ACC112 (cell line): ENCODE data around the gene UST.
"Not testable (repeated sequence)": the region's sequence is repeated elsewhere in the genome, so short reads cannot be mapped to it uniquely, and the experiment has no call there.

Source experiments
- H2AFZ ChIP-seq: fragments of 200-600 bp; sonication (generic); one replicate; pipeline ENCODE4 v1.6.0; 2017; ENCODE audit warnings: antibody characterized with exemption, low read length; ENCODE audit not compliant: unreplicated experiment
- H3K27ac ChIP-seq: fragments of 200-600 bp; sonication (generic); 2 replicates; pipeline ENCODE4 v1.5.1; 2014; ENCODE audit warnings: low read depth, mild to moderate bottlenecking, antibody characterized with exemption, low read length, moderate library complexity
- H3K27me3 ChIP-seq: fragments of 200-600 bp; sonication (generic); 2 replicates; pipeline ENCODE4 v1.6.1; 2014; ENCODE audit warnings: mild to moderate bottlenecking, antibody characterized with exemption, low read length, moderate library complexity, mixed read lengths; ENCODE audit not compliant: insufficient read depth
- H3K36me3 ChIP-seq: fragments of 200-600 bp; sonication (generic); 2 replicates; pipeline ENCODE4 v1.6.1; 2016; ENCODE audit warnings: mild to moderate bottlenecking, antibody characterized with exemption, low read length, moderate library complexity, mixed read lengths; ENCODE audit not compliant: insufficient read depth
- H3K4me1 ChIP-seq: fragments of 200-600 bp; sonication (generic); one replicate; pipeline ENCODE4 v1.6.1; 2016; ENCODE audit warnings: low read length, mixed read lengths; ENCODE audit not compliant: insufficient read depth, unreplicated experiment, control insufficient read depth
- H3K4me3 ChIP-seq: fragments of 200-600 bp; sonication (generic); 2 replicates; pipeline ENCODE4 v1.5.1; 2014; ENCODE audit warnings: mild to moderate bottlenecking, low read depth, low read length
- H3K79me2 ChIP-seq: fragments of 200-600 bp; sonication (generic); one replicate; pipeline ENCODE4 v1.6.0; 2016; ENCODE audit warnings: low read length; ENCODE audit not compliant: control insufficient read depth, unreplicated experiment, insufficient read depth

The UST gene

DNA sequence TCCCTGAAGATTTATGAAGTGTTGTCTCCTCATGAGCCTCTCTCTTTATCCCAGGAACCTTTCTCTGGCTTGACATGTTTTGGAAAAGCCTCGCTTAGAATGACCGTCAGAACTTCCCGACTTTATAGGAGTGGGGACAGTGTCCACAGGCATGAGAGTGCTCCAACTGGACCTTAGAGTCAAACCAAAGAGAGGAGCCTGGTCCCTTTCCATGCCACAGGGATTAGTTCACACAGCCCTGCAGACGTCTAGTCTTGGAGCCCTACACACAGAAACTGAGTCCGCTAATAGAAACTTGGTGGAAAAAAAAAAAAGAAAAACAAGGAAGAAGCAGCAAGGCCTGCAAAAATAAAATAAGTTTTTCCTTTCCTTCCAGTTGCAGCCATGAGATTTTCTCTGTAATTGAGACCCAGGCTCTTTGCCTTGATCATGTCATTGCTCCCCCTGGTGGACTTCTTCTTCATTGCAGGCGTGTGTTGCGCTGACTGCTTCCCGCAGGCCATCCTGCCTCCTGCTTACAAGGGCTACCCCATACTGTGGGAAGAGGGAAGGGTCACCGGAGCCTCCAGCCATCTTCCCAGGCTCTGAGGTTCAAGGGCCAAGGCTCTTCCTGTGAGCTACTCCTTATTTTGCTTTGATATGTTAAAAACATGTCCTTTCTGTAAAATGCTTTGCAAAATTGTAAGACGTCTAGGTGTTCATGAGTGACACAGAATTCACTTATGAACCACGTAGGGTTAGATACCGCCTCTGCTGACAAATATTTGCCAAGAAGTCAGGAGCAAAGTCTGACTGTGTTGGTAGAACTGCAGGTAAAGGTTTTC, 201.0 kb downstream of the UST start:
- Histone ChIP-seq H3K4me1 (no peaks in the 10 kb centered on the region), H3K36me3 (no peaks in the 10 kb centered on the region), H3K79me2 (no peaks in the 10 kb centered on the region), H3K27ac (no peak overlapping the region), H3K27me3 (no peaks in the 10 kb centered on the region), H2AFZ (no peak overlapping the region), H3K4me3 (no peak overlapping the region)

- Histone ChIP-seq H3K27ac (no peak overlapping the region), H3K79me2 (no peaks in the 10 kb centered on the region), H3K4me1 (no peaks in the 10 kb centered on the region), H3K4me3 (no peak overlapping the region), H3K36me3 (no peaks in the 10 kb centered on the region), H3K27me3 (no peaks in the 10 kb centered on the region), H2AFZ (no peak overlapping the region)
These were observed 204.8 kb downstream of the UST start for GRCh38 chr6:148951662-148952061.

- H3K36me3 ChIP-seq = no peaks in the 10 kb centered on the region
- H3K27ac ChIP-seq = no peak overlapping the region
- no peaks in the 10 kb centered on the region for H3K27me3 ChIP-seq
These were observed 205.6 kb downstream of the UST start for GRCh38 chr6:148952147-148953035.

GRCh38 chr6:148954461-148954860, 207.6 kb downstream of the UST start:
- Histone ChIP-seq H3K27me3 (no peaks in the 10 kb centered on the region), H2AFZ (no peak overlapping the region), H3K36me3 (no peaks in the 10 kb centered on the region), H3K4me3 (no peak overlapping the region), H3K79me2 (no peaks in the 10 kb centered on the region), H3K4me1 (no peaks in the 10 kb centered on the region), H3K27ac (no peak overlapping the region)

More at GRCh38 chr6:148952147-148953035, 205.6 kb downstream of the UST start:
- Histone ChIP-seq H3K79me2 (no peaks in the 10 kb centered on the region), H2AFZ (no peak overlapping the region), H3K4me3 (no peak overlapping the region), H3K4me1 (no peaks in the 10 kb centered on the region)

DNA sequence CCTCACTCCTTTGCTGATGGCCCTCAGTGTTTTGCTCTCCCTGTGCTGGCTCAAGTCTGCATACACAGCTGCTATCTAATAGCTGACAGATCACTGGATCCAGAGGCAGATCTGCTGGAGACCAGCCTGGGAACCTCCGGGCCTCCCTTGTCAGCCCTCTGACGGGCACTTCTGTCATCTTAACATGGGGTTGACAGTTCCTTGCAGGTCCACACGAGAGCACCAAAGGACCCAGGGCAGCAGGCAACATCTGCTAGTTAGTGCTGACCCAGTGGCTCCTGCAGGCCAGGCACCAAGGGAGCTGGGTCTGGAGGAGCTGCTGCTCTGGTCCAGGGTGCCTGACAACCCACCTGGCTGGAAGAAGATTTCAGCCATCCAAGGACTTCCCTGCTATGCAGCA, 208.1 kb downstream of the UST start:
- Histone ChIP-seq H3K27me3 (no peaks in the 10 kb centered on the region), H2AFZ (no peak overlapping the region), H3K36me3 (no peaks in the 10 kb centered on the region), H3K4me3 (no peak overlapping the region), H3K4me1 (no peaks in the 10 kb centered on the region), H3K27ac (no peak overlapping the region), H3K79me2 (no peaks in the 10 kb centered on the region)

DNA sequence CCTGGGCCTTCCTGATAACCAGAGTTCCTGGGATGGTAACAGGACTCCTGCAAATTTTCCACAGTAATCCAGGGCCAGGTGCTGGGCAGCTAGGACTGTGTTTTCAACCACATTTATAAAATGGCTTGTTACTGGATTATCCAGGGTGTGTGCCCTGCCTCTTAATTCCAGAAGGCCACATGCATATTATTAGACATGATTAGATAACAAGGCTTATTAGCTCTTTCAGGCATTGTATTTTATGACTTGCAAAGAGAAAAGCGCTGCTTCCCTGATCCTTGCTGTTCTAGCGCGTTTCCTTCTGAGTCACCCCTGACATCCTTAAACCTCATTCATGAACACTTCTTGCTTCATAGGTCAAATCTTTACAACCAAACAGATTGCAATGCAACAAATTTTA, 208.6 kb downstream of the UST start:
- Histone ChIP-seq H3K36me3 (no peaks in the 10 kb centered on the region), H3K4me3 (no peak overlapping the region), H2AFZ (no peak overlapping the region), H3K27me3 (no peaks in the 10 kb centered on the region), H3K4me1 (no peaks in the 10 kb centered on the region), H3K27ac (no peak overlapping the region), H3K79me2 (no peaks in the 10 kb centered on the region)

GRCh38 chr6:148956163-148956562, 209.3 kb downstream of the UST start:
- H3K4me3 ChIP-seq, H3K27me3 ChIP-seq, H3K4me1 ChIP-seq, H3K36me3 ChIP-seq, H2AFZ ChIP-seq, H3K79me2 ChIP-seq, H3K27ac ChIP-seq: not testable (repeated sequence)

DNA sequence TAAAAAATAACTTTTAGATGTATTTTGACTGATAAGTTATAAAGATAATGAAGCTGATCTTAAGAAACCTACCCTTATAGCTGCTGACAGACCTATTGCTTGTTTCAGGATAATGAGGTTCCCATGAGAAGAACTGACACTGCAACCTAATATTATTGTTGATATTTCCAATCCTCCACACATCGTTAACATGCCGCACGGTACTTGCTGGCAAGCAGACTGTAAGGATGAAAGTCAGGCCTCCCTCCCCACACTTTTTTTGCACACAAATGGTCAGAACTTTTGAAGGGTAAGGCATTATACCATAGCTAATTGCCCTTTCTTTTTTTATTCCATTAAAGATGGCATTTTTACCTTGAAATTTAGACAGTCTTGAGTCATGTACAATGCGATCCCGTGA, 210.9 kb downstream of the UST start:
- Histone ChIP-seq H2AFZ (no peak overlapping the region), H3K4me3 (no peak overlapping the region), H3K27ac (no peak overlapping the region), H3K27me3 (no peaks in the 10 kb centered on the region), H3K36me3 (no peaks in the 10 kb centered on the region), H3K79me2 (no peaks in the 10 kb centered on the region), H3K4me1 (no peaks in the 10 kb centered on the region)

DNA sequence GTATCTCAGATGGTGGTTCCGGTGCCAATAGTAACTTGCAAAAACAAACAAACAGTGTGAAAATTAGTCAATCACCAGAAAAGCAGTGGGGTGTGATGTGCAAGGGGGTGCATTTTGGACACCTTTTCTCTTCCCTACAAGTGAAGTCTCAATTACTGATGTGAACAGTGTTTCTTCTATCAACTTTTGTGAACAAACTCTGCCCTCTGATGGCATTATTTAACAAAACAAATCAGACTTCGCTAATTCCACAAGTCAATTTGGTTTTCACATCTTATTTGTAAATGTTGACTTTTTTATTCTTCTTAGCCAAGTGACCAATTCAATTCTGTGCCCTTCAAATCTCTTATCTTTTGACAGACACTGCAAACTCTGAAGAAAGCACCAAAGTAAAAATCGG, 212.2 kb downstream of the UST start:
- H3K27ac ChIP-seq = no peak overlapping the region
- no peak overlapping the region for H3K4me3 ChIP-seq
- H3K27me3 ChIP-seq = no peaks in the 10 kb centered on the region
- H3K79me2 ChIP-seq = no peaks in the 10 kb centered on the region
- no peaks in the 10 kb centered on the region for H3K36me3 ChIP-seq
- H3K4me1 ChIP-seq = no peaks in the 10 kb centered on the region
- no peak overlapping the region for H2AFZ ChIP-seq

GRCh38 chr6:148959501-148959900, 212.7 kb downstream of the UST start:
- Histone ChIP-seq H3K36me3 (no peaks in the 10 kb centered on the region), H3K79me2 (no peaks in the 10 kb centered on the region), H3K27ac (no peak overlapping the region), H3K27me3 (no peaks in the 10 kb centered on the region), H2AFZ (no peak overlapping the region), H3K4me1 (no peaks in the 10 kb centered on the region), H3K4me3 (no peak overlapping the region)
